Limb (tissue), 2 donors: Measurements from ENCODE around the gene GALNT2.

Experiments used
- DNase-seq, 2 donors: peaks; one replicate each; pipeline ENCODE4 v3.0.0-alpha.2; 2016; ENCODE audit errors: extremely low spot score in 2 of 2

GALNT2 gene

GRCh38 chr1:230208619-230209261 is 141.7 kb downstream of the GALNT2 start:
- no peak for DNase-seq

DNA sequence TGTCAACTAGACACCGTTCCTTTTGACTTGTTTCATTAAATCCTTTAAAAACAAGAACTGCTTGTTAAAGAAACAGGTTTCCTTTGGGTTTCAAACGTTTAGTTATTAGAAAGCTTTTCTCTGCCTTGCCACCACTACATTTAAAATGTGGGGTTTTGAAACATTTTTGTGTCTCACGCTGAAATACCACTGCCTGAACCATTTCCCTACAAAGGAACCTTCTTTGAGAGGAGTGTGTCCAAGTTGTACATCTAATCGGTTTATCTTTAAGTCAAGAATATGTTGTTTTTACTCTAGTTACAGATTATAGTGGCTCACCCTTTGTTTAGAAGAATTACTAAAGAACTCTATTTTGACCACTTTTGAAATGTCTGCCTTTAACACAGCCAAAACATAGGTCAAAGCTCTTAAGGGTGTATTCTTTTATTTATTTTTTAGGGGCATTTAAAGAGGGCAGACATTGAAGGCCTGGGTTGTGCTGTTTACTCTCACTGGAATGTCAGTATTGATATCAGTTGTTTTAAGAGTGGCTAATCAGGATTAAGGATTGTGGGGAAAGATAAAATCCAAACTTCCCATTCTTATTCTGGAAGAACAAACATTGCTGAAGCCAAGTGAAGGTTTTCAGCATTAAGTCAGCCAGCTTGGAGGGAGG is 143.4 kb downstream of the GALNT2 start:
- peak in 1 of 2 donors; percentile 11 for DNase-seq

DNA sequence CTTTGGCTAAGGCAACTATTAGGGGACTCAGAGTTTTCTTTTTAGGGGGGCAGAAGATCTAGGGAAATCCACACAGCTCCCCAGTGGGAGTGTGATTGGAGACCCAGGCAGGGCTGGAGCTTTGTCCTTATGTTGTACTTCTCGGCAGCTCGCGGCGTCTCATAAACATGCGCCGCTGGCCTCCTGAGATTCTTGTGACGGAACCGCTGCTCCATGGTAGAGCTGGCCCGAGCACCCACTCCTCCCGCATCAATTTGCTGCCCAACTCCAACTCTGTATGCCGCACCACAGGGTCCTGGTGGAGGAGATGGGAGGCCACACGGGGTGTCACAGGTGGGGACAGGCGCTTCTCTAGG is 143.9 kb downstream of the GALNT2 start:
- DNase-seq: no peak

DNA sequence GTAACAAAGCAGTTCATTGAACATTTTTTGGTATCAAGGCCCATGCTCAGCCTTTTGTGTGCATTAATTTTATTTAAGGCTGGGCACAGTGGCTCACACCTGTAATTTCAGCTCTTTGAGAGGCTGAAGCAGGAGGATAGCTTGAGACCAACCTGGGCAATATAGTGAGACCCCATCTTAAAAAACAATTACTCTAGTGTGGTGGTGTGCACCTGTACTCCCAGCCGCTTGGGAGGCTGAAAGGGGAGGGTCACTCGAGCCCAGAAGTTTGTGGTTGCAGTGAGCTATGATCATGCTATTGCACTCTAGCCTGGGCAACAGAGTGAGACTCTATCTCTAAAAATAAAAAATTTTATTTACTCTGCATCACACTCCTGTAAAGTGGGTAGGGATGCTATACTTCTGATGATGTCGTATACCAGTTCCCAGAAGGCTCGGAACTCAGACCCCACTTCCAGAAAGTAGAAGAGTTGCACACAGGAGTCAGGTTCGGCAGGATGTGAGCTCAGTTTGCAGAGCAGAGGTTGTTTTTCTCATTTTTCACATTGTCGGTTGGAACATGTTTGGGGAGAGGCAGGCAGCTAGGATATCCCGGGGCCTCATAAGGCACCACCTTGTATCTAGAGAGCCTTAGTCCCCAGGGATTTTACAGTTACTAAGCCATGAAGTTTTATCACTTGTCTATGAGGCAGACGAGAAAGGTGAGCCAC is 144.6 kb downstream of the GALNT2 start:
- DNase-seq: peak in 1 of 2 donors; percentile 9

- DNase-seq: no peak
These were observed 145.4 kb downstream of the GALNT2 start for GRCh38 chr1:230212405-230212936.

- DNase-seq: peak; percentile 28 to 62
These were observed 148.0 kb downstream of the GALNT2 start for GRCh38 chr1:230215031-230215430.

DNA sequence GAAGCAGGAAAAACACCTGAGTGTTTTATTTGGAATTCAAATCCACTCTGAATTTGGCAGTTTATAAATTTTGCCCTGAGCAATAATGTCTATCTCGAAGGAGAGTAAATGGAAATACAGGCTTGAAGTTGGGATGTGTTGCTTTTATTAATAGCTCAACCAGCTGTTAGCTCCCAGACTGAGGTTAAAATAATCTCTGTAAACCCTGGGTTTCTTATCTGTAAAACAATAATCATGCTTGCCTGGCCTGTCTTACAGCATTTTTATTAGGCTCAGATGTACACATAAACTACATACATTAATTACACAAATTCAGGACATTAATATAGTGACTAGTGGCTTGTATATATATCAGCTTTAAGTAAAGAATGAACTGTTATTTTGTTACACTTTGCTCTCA is 148.5 kb downstream of the GALNT2 start:
- DNase-seq: no peak

DNA sequence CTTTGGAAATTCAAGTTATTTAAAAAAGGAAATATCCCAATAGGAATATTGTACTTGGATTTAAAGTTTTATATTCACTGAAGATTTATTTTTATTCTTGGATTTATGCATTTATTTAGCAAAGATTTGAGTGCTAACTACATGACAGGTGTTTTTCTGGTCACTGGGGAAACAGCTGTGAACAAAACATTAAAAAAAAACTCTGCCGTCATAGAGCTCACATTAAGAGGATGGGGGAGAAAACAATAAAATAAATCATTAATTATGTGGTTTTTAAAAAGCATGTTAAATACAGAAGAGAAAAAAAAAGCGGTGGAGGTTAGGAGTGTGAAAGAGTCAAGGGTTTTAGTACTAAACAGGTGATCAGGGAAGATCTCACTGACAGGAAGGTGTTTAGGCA is 149.9 kb downstream of the GALNT2 start:
- DNase-seq: no peak

GRCh38 chr1:230218667-230219066 is 151.6 kb downstream of the GALNT2 start:
- no peak for DNase-seq

DNA sequence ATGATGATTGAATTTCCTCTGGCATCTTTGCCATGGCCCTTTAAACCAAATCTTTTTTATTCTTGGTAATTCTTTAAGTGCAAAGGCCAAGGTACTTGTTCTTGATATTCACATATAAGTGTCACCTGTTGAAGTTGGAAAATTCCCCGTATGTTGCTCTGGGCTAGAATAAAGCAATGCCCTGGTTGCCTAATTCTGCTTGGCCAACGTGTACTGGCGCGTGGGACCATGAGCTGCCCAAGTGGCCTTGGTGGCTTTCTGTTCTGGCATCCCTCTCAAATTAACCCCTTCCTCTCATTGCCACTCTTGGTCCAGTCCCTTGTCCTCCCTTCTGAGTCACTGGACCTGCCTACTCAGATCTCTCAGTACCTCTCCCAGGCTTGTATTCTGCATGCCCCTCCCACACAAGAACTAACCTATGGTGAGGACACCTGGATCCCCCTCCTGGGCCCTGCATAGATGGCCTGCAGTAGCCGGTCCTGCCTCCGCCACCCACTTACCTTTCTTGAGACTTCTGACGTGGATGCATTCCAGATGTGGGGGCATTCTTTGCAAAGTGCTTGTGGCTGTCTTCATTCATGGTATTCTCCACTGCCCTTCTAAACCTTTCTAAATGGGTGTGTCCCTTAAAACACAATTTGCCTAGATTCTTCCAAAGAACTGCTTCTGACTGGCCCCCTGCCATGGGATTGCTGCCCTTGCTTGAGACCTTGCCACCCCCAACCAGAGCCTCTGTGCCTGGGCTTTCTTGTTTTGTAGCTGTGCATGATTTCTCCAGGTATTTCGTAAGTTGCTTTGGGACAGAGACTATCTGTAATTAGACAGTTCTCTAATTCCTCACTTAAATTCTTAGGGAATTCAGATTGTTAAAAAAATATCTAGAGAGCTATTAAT is 152.4 kb downstream of the GALNT2 start:
- DNase-seq: no peak

GRCh38 chr1:230220478-230220877 is 153.4 kb downstream of the GALNT2 start:
- no peak for DNase-seq

DNA sequence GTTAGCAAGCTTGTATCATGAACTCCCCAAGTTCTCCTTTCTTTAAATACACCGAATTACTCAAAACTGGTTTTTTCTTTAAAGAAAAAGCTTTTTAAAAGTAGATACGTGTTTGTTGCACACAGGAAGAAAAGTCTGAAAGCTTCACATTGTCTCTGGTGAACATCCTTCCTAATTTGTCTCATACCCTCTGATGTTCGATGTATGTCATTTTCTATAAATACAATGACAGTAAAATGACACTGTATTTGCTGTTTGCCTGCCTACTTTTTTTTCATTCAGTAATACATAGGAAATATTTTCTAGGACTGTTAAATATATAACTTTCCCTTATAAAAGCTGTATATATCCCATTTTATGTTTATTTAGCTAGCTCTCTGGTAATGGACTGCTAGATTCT is 153.9 kb downstream of the GALNT2 start:
- no peak for DNase-seq

DNA sequence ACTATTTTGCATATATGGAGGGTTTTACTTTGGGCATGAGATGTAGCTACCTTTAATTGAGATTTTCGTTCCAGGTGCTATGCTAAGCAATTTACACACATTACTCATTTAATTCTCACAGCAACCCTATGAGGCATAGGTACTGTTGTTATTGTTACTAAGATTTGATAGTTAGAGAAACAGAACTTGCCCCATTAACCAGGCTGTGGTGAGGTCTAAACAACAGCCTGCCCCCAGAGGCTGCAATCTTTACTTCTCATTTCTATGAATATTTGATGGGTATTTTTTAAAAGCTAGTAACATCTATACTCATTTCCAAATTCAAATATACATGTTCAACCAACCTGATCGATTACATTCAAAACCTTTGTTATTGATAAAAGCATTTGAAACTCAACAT is 155.6 kb downstream of the GALNT2 start:
- DNase-seq: no peak

DNA sequence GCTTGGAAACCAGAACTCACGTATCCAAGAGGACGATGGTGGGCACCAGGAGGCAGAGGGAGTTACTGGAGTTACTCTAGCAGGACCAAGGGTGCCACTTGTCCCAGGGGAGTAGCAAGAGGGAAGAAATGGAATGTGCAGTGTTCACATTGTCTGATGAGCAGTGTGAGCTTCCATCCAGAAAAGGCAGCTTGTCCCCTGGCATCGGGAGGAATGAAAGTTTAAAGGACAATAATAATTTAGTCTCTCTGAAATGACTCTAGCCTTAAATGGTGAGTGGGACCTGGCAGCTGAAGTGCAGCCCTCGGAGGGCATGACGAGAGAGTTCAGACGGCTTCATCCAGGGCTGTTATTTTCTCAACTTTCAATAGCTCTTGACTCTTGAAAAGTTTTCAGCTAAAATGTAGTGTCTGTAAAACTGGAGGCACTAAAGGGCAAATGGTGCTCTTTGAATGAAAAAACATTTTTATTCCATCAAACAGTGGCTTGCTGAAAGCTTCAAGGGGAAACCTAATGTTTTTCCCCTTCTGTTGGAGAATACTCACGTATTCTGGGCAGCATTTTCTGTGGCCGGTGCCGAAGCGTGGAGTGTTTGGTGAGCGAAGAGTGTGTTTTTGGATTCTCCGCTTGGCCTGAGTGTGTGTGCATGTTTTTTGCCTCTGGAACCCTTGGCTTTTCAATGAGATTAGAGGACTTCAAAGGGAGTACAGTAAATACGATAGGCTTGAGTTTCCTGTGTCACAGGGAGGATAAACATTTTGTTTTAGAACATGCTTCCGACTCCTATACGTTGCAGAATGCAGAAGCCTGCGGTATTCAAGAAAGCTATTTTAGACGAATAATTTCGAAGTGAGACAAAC is 157.3 kb downstream of the GALNT2 start:
- no peak for DNase-seq

- no peak for DNase-seq
These were observed 159.2 kb downstream of the GALNT2 start for GRCh38 chr1:230226007-230226800.

- DNase-seq: no peak
These were observed 159.8 kb downstream of the GALNT2 start for GRCh38 chr1:230226814-230227213.

DNA sequence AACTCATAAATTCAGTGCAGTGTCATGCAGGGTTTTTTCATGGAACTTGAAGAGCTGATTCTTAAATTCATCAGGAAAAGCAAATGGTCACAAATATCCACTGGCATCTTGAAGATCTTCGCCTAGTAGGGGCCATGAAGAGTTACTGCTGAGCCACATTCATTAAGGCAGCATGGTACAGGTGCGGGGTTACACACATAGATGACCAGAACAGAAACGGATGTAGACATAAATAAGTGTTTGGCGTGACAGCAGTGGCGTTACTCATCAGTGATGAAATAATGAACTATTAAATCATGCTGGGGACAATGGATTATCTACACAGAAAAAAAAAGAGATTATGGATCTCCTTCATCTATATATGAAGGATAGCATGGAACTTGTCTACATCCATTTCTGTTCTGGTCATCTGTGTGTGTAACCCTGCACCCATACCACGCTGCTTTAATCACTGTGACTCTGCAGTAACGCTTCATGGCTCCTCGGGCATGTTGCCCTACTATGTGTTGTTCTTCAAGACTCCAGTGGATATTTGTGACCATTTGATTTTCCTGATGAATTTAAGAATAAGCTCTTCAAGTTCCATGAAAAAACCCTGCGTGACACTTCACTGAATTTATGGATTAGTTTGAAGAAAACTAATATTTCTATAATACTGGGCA is 161.3 kb downstream of the GALNT2 start:
- no peak for DNase-seq

GRCh38 chr1:230230273-230230672 is 163.2 kb downstream of the GALNT2 start:
- no peak for DNase-seq
